ENCODE data around the gene ADAMTS6.

ADAMTS6 gene

GRCh38 chr5:65141493-65141892, 340.2 kb downstream of the ADAMTS6 start:
- Histone ChIP-seq H3K4me1 (ENCODE audit: control insufficient read depth, low read depth, low read length) (peaks cover 6% of the 10 kb centered on the region), H3K9ac (ENCODE audit: low read length) (no peak overlapping the region), H3K23ac (ENCODE audit: low read length) (no peak overlapping the region), H3K56ac (ENCODE audit: low read length) (no peak overlapping the region), H2AK5ac (ENCODE audit: low read length) (no peak overlapping the region), H3K4ac (ENCODE audit: low read depth, low read length) (no peak overlapping the region), H3K79me1 (ENCODE audit: low read length) (no peaks in the 10 kb centered on the region), H2BK120ac (ENCODE audit: low read depth, low read length) (no peak overlapping the region), H3K4me2 (ENCODE audit: low read length) (no peak overlapping the region), H3K27ac (ENCODE audit: low read depth, low read length) (peak overlapping the region; percentile 50), H3K4me3 (ENCODE audit: low read length) (no peak overlapping the region), H2BK5ac (ENCODE audit: low read length) (no peak overlapping the region), H4K5ac (ENCODE audit: low read length) (no peak overlapping the region), H3K36me3 (ENCODE audit: control insufficient read depth, insufficient read depth, low read length) (no peaks in the 10 kb centered on the region), H3K18ac (ENCODE audit: low read length) (no peak overlapping the region), H3K27me3 (ENCODE audit: insufficient read depth, low read length, poor library complexity) (no peaks in the 10 kb centered on the region), H4K8ac (ENCODE audit: low read depth, low read length) (no peak overlapping the region), H2BK15ac (replicated peaks; ENCODE audit: low read depth) (no peak overlapping the region), H3K79me2 (ENCODE audit: control insufficient read depth, insufficient read depth, low read length) (no peaks in the 10 kb centered on the region)
- DNase-seq = no peak

GRCh38 chr5:65137631-65138030, 344.1 kb downstream of the ADAMTS6 start:
- Histone ChIP-seq H4K5ac (ENCODE audit: low read length) (no peak overlapping the region), H2AK5ac (ENCODE audit: low read length) (no peak overlapping the region), H2BK120ac (ENCODE audit: low read depth, low read length) (no peak overlapping the region), H3K79me1 (ENCODE audit: low read length) (no peaks in the 10 kb centered on the region), H3K27ac (ENCODE audit: low read depth, low read length) (no peak overlapping the region), H2BK5ac (ENCODE audit: low read length) (no peak overlapping the region), H3K36me3 (ENCODE audit: control insufficient read depth, insufficient read depth, low read length) (no peaks in the 10 kb centered on the region), H3K56ac (ENCODE audit: low read length) (peak overlapping the region; percentile 43), H3K18ac (ENCODE audit: low read length) (no peak overlapping the region), H3K4me1 (ENCODE audit: control insufficient read depth, low read depth, low read length) (peaks cover 2% of the 10 kb centered on the region), H3K4me2 (ENCODE audit: low read length) (no peak overlapping the region), H3K9ac (ENCODE audit: low read length) (no peak overlapping the region), H3K4me3 (ENCODE audit: low read length) (no peak overlapping the region), H2BK15ac (replicated peaks; ENCODE audit: low read depth) (no peak overlapping the region), H3K23ac (ENCODE audit: low read length) (no peak overlapping the region), H4K8ac (ENCODE audit: low read depth, low read length) (no peak overlapping the region), H3K27me3 (ENCODE audit: insufficient read depth, low read length, poor library complexity) (no peaks in the 10 kb centered on the region), H3K79me2 (ENCODE audit: control insufficient read depth, insufficient read depth, low read length) (no peaks in the 10 kb centered on the region), H3K4ac (ENCODE audit: low read depth, low read length) (peak overlapping the region; percentile 31)
- DNase-seq = no peak
- no CpG with 5 or more reads among the region's 4 CpGs for WGBS (ENCODE audit: extremely low coverage, insufficient coverage, low lambda C conversion rate)

GRCh38 chr5:65133477-65134110, 348.1 kb downstream of the ADAMTS6 start:
- WGBS (ENCODE audit: extremely low coverage, insufficient coverage, low lambda C conversion rate) = no CpG with 5 or more reads among the region's 2 CpGs
- H3K4ac ChIP-seq (ENCODE audit: low read depth, low read length) = no peak overlapping the region

GRCh38 chr5:65132386-65132785, 349.3 kb downstream of the ADAMTS6 start:
- Histone ChIP-seq H3K79me2 (ENCODE audit: control insufficient read depth, insufficient read depth, low read length) (no peaks in the 10 kb centered on the region), H3K79me1 (ENCODE audit: low read length) (no peaks in the 10 kb centered on the region), H2BK15ac (replicated peaks; ENCODE audit: low read depth) (no peak overlapping the region), H3K4me2 (ENCODE audit: low read length) (no peak overlapping the region), H3K23ac (ENCODE audit: low read length) (no peak overlapping the region), H3K27ac (ENCODE audit: low read depth, low read length) (no peak overlapping the region), H3K4me3 (ENCODE audit: low read length) (no peak overlapping the region), H3K4me1 (ENCODE audit: control insufficient read depth, low read depth, low read length) (no peaks in the 10 kb centered on the region), H3K18ac (ENCODE audit: low read length) (no peak overlapping the region), H3K56ac (ENCODE audit: low read length) (no peak overlapping the region), H3K27me3 (ENCODE audit: insufficient read depth, low read length, poor library complexity) (no peaks in the 10 kb centered on the region), H2BK5ac (ENCODE audit: low read length) (no peak overlapping the region), H2BK120ac (ENCODE audit: low read depth, low read length) (no peak overlapping the region), H3K36me3 (ENCODE audit: control insufficient read depth, insufficient read depth, low read length) (no peaks in the 10 kb centered on the region), H4K5ac (ENCODE audit: low read length) (no peak overlapping the region), H2AK5ac (ENCODE audit: low read length) (no peak overlapping the region), H3K9ac (ENCODE audit: low read length) (no peak overlapping the region), H3K4ac (ENCODE audit: low read depth, low read length) (no peak overlapping the region), H4K8ac (ENCODE audit: low read depth, low read length) (no peak overlapping the region)
- no peak for DNase-seq
- no CpG with 5 or more reads among the region's 4 CpGs for WGBS (ENCODE audit: extremely low coverage, insufficient coverage, low lambda C conversion rate)

More at GRCh38 chr5:65133477-65134110, 348.1 kb downstream of the ADAMTS6 start:
- DNase-seq = no peak
- no peak overlapping the region for H2BK15ac ChIP-seq (replicated peaks; ENCODE audit: low read depth)
- no peak overlapping the region for H2AK5ac ChIP-seq (ENCODE audit: low read length)
- no peak overlapping the region for H3K27ac ChIP-seq (ENCODE audit: low read depth, low read length)
- no peak overlapping the region for H4K8ac ChIP-seq (ENCODE audit: low read depth, low read length)
- H3K18ac ChIP-seq (ENCODE audit: low read length) = no peak overlapping the region
- no peak overlapping the region for H3K23ac ChIP-seq (ENCODE audit: low read length)
- no peak overlapping the region for H3K4me2 ChIP-seq (ENCODE audit: low read length)
- no peak overlapping the region for H3K4me3 ChIP-seq (ENCODE audit: low read length)
- H3K56ac ChIP-seq (ENCODE audit: low read length) = no peak overlapping the region
- H4K5ac ChIP-seq (ENCODE audit: low read length) = no peak overlapping the region
- H3K79me1 ChIP-seq (ENCODE audit: low read length) = no peaks in the 10 kb centered on the region
- no peaks in the 10 kb centered on the region for H3K36me3 ChIP-seq (ENCODE audit: control insufficient read depth, insufficient read depth, low read length)
- H2BK120ac ChIP-seq (ENCODE audit: low read depth, low read length) = no peak overlapping the region
- no peak overlapping the region for H3K9ac ChIP-seq (ENCODE audit: low read length)
- H3K27me3 ChIP-seq (ENCODE audit: insufficient read depth, low read length, poor library complexity) = no peaks in the 10 kb centered on the region
- no peak overlapping the region for H2BK5ac ChIP-seq (ENCODE audit: low read length)
- no peaks in the 10 kb centered on the region for H3K4me1 ChIP-seq (ENCODE audit: control insufficient read depth, low read depth, low read length)
- H3K79me2 ChIP-seq (ENCODE audit: control insufficient read depth, insufficient read depth, low read length) = no peaks in the 10 kb centered on the region

- Histone ChIP-seq H4K5ac (ENCODE audit: low read length) (no peak overlapping the region), H4K8ac (ENCODE audit: low read depth, low read length) (no peak overlapping the region), H3K27ac (ENCODE audit: low read depth, low read length) (no peak overlapping the region), H2BK120ac (ENCODE audit: low read depth, low read length) (peak overlapping the region; percentile 62), H3K18ac (ENCODE audit: low read length) (peak overlapping the region; percentile 32), H2AK5ac (ENCODE audit: low read length) (no peak overlapping the region), H3K4me3 (ENCODE audit: low read length) (no peak overlapping the region), H3K4me2 (ENCODE audit: low read length) (no peak overlapping the region), H2BK5ac (ENCODE audit: low read length) (no peak overlapping the region), H3K56ac (ENCODE audit: low read length) (no peak overlapping the region), H3K4me1 (ENCODE audit: control insufficient read depth, low read depth, low read length) (no peaks in the 10 kb centered on the region), H3K9ac (ENCODE audit: low read length) (no peak overlapping the region), H3K23ac (ENCODE audit: low read length) (no peak overlapping the region), H2BK15ac (replicated peaks; ENCODE audit: low read depth) (no peak overlapping the region), H3K36me3 (ENCODE audit: control insufficient read depth, insufficient read depth, low read length) (no peaks in the 10 kb centered on the region), H3K4ac (ENCODE audit: low read depth, low read length) (peak overlapping the region; percentile 7), H3K79me2 (ENCODE audit: control insufficient read depth, insufficient read depth, low read length) (no peaks in the 10 kb centered on the region), H3K27me3 (ENCODE audit: insufficient read depth, low read length, poor library complexity) (no peaks in the 10 kb centered on the region), H3K79me1 (ENCODE audit: low read length) (no peaks in the 10 kb centered on the region)
- peak; percentile 55 for DNase-seq
- WGBS (ENCODE audit: extremely low coverage, insufficient coverage, low lambda C conversion rate) = no CpG with 5 or more reads among the region's 6 CpGs
Observed at GRCh38 chr5:65128226-65128625, 353.5 kb downstream of the ADAMTS6 start.
